GM21529 (cell line): ENCODE data around the gene PPIF.

Experiments used
- ATAC-seq: cut with Tn5 transposase; IDR thresholded peaks from one replicate; pipeline ENCODE4 v1.9.1; 2021; ENCODE audit not compliant: unreplicated experiment

Gene PPIF

GRCh38 chr10:79347226-79347893 is at the start of gene PPIF:
PPIF (plus strand) TSS chr10:79347469; CDS start chr10:79347549, 80 bp downstream.
- peak; percentile 77 for ATAC-seq

- ATAC-seq: no peak
These were observed 48.6 kb upstream of the PPIF start for GRCh38 chr10:79298403-79299244.

- ATAC-seq: no peak
These were observed 47.6 kb upstream of the PPIF start for GRCh38 chr10:79299397-79300241.

GRCh38 chr10:79300711-79301110 is 46.6 kb upstream of the PPIF start:
- ATAC-seq: no peak

- no peak for ATAC-seq
These were observed 45.3 kb upstream of the PPIF start for GRCh38 chr10:79301754-79302530.

GRCh38 chr10:79303631-79304478 is 43.4 kb upstream of the PPIF start:
- ATAC-seq: no peak

- ATAC-seq: no peak
These were observed 42.7 kb upstream of the PPIF start for GRCh38 chr10:79304479-79305087.

GRCh38 chr10:79305515-79305914 is 41.8 kb upstream of the PPIF start:
- no peak for ATAC-seq

- no peak for ATAC-seq
These were observed 41.3 kb upstream of the PPIF start for GRCh38 chr10:79305988-79306387.

- ATAC-seq: no peak
These were observed 40.5 kb upstream of the PPIF start for GRCh38 chr10:79306644-79307220.

GRCh38 chr10:79308016-79308415 is 39.3 kb upstream of the PPIF start:
- ATAC-seq: no peak

- ATAC-seq: no peak
These were observed 38.2 kb upstream of the PPIF start for GRCh38 chr10:79308969-79309665.

GRCh38 chr10:79310200-79310865 is 36.9 kb upstream of the PPIF start:
- ATAC-seq: no peak

GRCh38 chr10:79310911-79311573 is 36.2 kb upstream of the PPIF start:
- no peak for ATAC-seq

- no peak for ATAC-seq
These were observed 35.5 kb upstream of the PPIF start for GRCh38 chr10:79311581-79312407.

- ATAC-seq: no peak
These were observed 34.6 kb upstream of the PPIF start for GRCh38 chr10:79312601-79313187.
